DOHH2 (cell line): ENCODE results near the gene IFIT3.

ENCODE experiments used
- H3F3A ChIP-seq: fragments of 200-600 bp; sonication (generic), shearing (Covaris generic); 2 replicates; pipeline ENCODE4 v1.6.0; 2016; ENCODE audit warnings: antibody characterized with exemption, mild to moderate bottlenecking; ENCODE audit not compliant: control insufficient read depth, insufficient read depth
- H3K27ac ChIP-seq: fragments of 200-600 bp; sonication (generic); 2 replicates; pipeline ENCODE4 v1.5.1; 2014; ENCODE audit warnings: low read depth, mild to moderate bottlenecking, low read length, moderate library complexity
- H3K27me3 ChIP-seq: fragments of 200-600 bp; sonication (generic); 2 replicates; pipeline ENCODE4 v1.6.1; 2014; ENCODE audit warnings: mild to moderate bottlenecking, low read length, mixed read lengths; ENCODE audit not compliant: control insufficient read depth
- H3K36me3 ChIP-seq: fragments of 200-600 bp; sonication (generic); 2 replicates; pipeline ENCODE4 v1.6.1; 2014; ENCODE audit warnings: mild to moderate bottlenecking, low read length, moderate library complexity, mixed read lengths; ENCODE audit not compliant: control insufficient read depth
- H3K4me1 ChIP-seq: fragments of 200-600 bp; sonication (generic); 2 replicates; pipeline ENCODE4 v1.6.1; 2014; ENCODE audit warnings: mild to moderate bottlenecking, low read length, mixed read lengths; ENCODE audit not compliant: control insufficient read depth
- H3K4me2 ChIP-seq: fragments of 200-600 bp; sonication (generic); 2 replicates; pipeline ENCODE4 v1.6.0; 2014; ENCODE audit warnings: mild to moderate bottlenecking, low read length, moderate library complexity
- H3K4me3 ChIP-seq: fragments of 200-600 bp; sonication (generic); 2 replicates; pipeline ENCODE4 v1.5.1; 2014; ENCODE audit warnings: mild to moderate bottlenecking, low read length, mixed read lengths
- H3K79me2 ChIP-seq: fragments of 200-600 bp; sonication (generic); 2 replicates; pipeline ENCODE4 v1.6.1; 2014; ENCODE audit warnings: mild to moderate bottlenecking, low read length, mixed read lengths; ENCODE audit not compliant: control insufficient read depth
- H3K9me2 ChIP-seq: fragments of 200-600 bp; sonication (generic); replicated peaks from 2 replicates; pipeline ENCODE4 v1.6.1; 2014; ENCODE audit warnings: mild to moderate bottlenecking, low read length, mixed read lengths; ENCODE audit not compliant: control insufficient read depth
- H3K9me3 ChIP-seq: fragments of 200-600 bp; sonication (generic); 2 replicates; pipeline ENCODE4 v1.6.1; 2014; ENCODE audit warnings: antibody characterized with exemption, low read length, mixed read lengths; ENCODE audit not compliant: control insufficient read depth, insufficient read depth
- H4K20me1 ChIP-seq: fragments of 200-600 bp; sonication (generic); 2 replicates; pipeline ENCODE4 v1.6.0; 2014; ENCODE audit warnings: low read depth, mild to moderate bottlenecking, antibody characterized with exemption, low read length, moderate library complexity; ENCODE audit not compliant: control insufficient read depth, insufficient read depth
- EZH2phosphoT487 ChIP-seq: fragments of 200-600 bp; sonication (generic); IDR thresholded peaks from 2 replicates; pipeline ENCODE4 v1.6.1; 2017; ENCODE audit warnings: borderline replicate concordance, mild to moderate bottlenecking, antibody characterized with exemption, low read length, moderate library complexity, mixed read lengths
- TF ChIP-seq, protein P1 (sequence below): fragments of 200-600 bp; sonication (generic); IDR thresholded peaks from one replicate; pipeline ENCODE4 v1.5.1; 2014; ENCODE audit warnings: antibody characterized with exemption, mild to moderate bottlenecking, low read depth, low read length; ENCODE audit not compliant: poor library complexity, severe bottlenecking

IFIT3 gene

DNA sequence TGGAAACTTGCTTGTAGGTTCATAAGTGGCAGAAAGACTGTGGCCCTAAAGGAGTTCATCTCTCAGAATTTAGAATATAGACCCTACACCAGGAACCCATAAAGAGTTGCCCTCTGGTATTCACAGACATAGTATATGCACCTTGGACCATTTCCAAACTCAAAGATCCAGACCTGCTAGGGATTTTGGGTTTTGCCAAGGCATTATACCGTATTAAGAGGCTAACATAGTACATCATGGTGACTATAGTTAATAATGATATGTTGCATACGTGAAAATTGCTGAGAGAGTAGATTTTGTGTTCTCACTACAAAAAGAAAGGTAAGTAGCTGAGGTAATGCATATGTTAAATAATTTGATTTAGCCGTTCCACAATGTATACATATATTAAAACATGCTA, 13.9 kb downstream of the IFIT3 start:
- Histone ChIP-seq H3K9me3 (no peaks in the 10 kb centered on the region), H3K27me3 (peaks cover 3% of the 10 kb centered on the region; the same call in 1 of the 2 replicates), H4K20me1 (no peaks in the 10 kb centered on the region), H3K36me3 (no peaks in the 10 kb centered on the region), H3K4me2 (no peak overlapping the region), H3K27ac (no peak overlapping the region), H3K4me1 (no peaks in the 10 kb centered on the region), H3F3A (no peaks in the 10 kb centered on the region), H3K9me2 (no peaks in the 10 kb centered on the region), H3K4me3 (no peak overlapping the region), H3K79me2 (no peaks in the 10 kb centered on the region)
- TF ChIP-seq, protein P1, sequence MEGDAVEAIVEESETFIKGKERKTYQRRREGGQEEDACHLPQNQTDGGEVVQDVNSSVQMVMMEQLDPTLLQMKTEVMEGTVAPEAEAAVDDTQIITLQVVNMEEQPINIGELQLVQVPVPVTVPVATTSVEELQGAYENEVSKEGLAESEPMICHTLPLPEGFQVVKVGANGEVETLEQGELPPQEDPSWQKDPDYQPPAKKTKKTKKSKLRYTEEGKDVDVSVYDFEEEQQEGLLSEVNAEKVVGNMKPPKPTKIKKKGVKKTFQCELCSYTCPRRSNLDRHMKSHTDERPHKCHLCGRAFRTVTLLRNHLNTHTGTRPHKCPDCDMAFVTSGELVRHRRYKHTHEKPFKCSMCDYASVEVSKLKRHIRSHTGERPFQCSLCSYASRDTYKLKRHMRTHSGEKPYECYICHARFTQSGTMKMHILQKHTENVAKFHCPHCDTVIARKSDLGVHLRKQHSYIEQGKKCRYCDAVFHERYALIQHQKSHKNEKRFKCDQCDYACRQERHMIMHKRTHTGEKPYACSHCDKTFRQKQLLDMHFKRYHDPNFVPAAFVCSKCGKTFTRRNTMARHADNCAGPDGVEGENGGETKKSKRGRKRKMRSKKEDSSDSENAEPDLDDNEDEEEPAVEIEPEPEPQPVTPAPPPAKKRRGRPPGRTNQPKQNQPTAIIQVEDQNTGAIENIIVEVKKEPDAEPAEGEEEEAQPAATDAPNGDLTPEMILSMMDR = no peak

DNA sequence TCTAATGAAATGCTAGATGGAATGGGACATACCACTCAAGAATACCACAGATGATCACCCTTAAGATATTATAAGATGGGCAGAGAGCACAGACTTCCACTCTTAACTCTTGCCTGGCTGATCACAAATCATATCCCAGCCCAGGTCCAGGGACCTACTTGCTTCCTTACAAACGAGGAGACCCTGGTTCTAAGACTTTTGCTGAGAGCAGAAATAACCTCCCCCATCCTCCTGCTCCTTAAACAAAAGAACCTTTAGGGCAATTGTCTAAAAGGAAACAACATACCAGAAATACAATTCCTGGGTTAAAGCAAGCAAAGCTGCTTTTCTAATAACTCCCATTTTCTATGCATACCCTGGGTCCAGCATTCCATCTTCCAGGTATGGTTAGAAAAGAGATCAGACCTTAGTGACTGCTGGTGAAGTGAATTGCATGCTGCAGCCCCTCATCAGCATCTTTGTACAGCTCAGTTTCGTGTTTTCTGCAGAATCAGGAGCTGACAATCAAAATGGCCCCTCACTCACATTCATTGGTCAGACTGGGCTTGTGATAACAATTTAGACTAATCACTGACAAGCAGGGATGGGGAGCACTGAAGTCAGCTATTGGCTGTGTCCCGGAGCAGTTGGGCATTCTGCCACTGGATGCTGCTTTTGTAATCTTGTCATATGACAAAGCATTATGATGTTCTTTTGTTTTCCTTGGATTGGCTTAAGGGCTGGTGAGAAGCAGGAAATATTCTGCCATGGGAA, 14.6 kb downstream of the IFIT3 start:
- H3K4me3 ChIP-seq = no peak overlapping the region
- no peaks in the 10 kb centered on the region for H3K79me2 ChIP-seq
- no peaks in the 10 kb centered on the region for H3K4me1 ChIP-seq
- H3F3A ChIP-seq = no peaks in the 10 kb centered on the region
- no peak overlapping the region for H3K4me2 ChIP-seq
- H3K27me3 ChIP-seq = peaks cover 3% of the 10 kb centered on the region; the same call in 1 of the 2 replicates
- H3K9me3 ChIP-seq = no peaks in the 10 kb centered on the region
- no peaks in the 10 kb centered on the region for H3K9me2 ChIP-seq
- H4K20me1 ChIP-seq = no peaks in the 10 kb centered on the region
- no peaks in the 10 kb centered on the region for H3K36me3 ChIP-seq
- TF ChIP-seq, protein P1 = no peak
- TF ChIP-seq EZH2phosphoT487 = no peak
- no peak overlapping the region for H3K27ac ChIP-seq

DNA sequence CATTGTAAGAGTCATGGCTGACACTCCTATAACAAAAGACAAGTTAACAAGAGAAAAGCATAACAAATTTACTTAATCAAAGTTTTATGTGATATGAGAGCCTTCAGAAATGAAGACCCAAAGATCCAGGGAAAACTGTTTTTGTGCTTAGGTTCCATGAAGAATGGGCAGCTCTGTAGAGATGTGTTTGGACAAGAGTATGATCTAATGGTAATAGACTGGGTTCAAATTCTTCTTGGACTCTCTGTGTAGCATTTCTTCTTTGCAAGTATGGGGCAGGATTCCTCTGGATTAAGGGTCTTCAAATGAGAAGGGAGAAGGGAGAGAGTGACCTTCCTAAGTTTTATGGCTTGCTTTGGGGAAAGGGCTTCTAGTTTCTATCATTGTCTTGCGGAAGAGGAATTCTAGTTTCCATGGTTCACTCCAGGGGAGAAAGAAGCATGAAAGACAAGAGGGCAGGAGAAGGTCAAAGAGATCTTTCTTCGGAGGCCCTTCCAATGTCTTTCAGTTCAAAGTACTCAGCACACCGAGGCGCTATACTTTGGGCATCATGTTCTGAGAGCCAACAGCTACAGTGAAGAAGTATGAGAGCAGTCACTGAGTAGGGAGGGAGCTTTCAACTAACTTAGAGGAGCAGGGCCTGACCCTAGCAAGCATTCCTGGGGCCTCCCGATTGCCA, 15.4 kb downstream of the IFIT3 start:
- no peaks in the 10 kb centered on the region for H3K9me3 ChIP-seq
- H3K4me1 ChIP-seq = no peaks in the 10 kb centered on the region
- no peaks in the 10 kb centered on the region for H3F3A ChIP-seq
- no peaks in the 10 kb centered on the region for H4K20me1 ChIP-seq
- no peaks in the 10 kb centered on the region for H3K36me3 ChIP-seq
- no peak overlapping the region for H3K4me2 ChIP-seq
- TF ChIP-seq, protein P1 = no peak
- no peak for TF ChIP-seq EZH2phosphoT487
- no peak overlapping the region for H3K4me3 ChIP-seq
- H3K79me2 ChIP-seq = no peaks in the 10 kb centered on the region
- no peaks in the 10 kb centered on the region for H3K9me2 ChIP-seq
- no peak overlapping the region for H3K27ac ChIP-seq
- peaks cover 8% of the 10 kb centered on the region; the same call in 1 of the 2 replicates for H3K27me3 ChIP-seq
